ENCODE data around the gene AP5S1. TPM values are rescaled to one million over a fixed set of nuclear protein-coding genes. Genes with fewer than 3 reads are reported as not detected.

Gene AP5S1
- total RNA-seq, 1 donor from 2014 or later, result 11.1 TPM

GRCh38 chr20:3798908-3799248 lies 21.5 kb upstream of the AP5S1 start:
- no peak for TF ChIP-seq CTCF (conservative IDR thresholded peaks at IDR 0.05)
- no peaks in the 10 kb centered on the region for H3K9me3 Mint-ChIP-seq
- no peaks in the 10 kb centered on the region for H3K27me3 Mint-ChIP-seq
- no peak overlapping the region for H3K4me3 Mint-ChIP-seq
- no peak overlapping the region for H3K27ac Mint-ChIP-seq
- H3K4me1 Mint-ChIP-seq (ENCODE audit: unreplicated experiment), result peaks cover 33% of the 10 kb centered on the region
- peaks cover 12% of the 10 kb centered on the region for H3K36me3 Mint-ChIP-seq
- no peak for DNase-seq (ENCODE audit: extremely low spot score, unreplicated experiment)

- Mint-ChIP-seq H3K27me3 (no peaks in the 10 kb centered on the region), H3K36me3 (peaks cover 21% of the 10 kb centered on the region), H3K27ac (peak overlapping the region; percentile 77), H3K9me3 (no peaks in the 10 kb centered on the region), H3K4me1 (ENCODE audit: unreplicated experiment) (peaks cover 33% of the 10 kb centered on the region), H3K4me3 (no peak overlapping the region)
- DNase-seq (ENCODE audit: extremely low spot score, unreplicated experiment), result no peak
- no peak for TF ChIP-seq CTCF (conservative IDR thresholded peaks at IDR 0.05)
Measured at GRCh38 chr20:3800256-3800877, 20.0 kb upstream of the AP5S1 start.

- Mint-ChIP-seq H3K27me3 (no peaks in the 10 kb centered on the region), H3K9me3 (no peaks in the 10 kb centered on the region), H3K4me1 (ENCODE audit: unreplicated experiment) (peaks cover 38% of the 10 kb centered on the region), H3K36me3 (peaks cover 24% of the 10 kb centered on the region), H3K27ac (no peak overlapping the region), H3K4me3 (no peak overlapping the region)
- no peak for DNase-seq (ENCODE audit: extremely low spot score, unreplicated experiment)
- TF ChIP-seq CTCF (conservative IDR thresholded peaks at IDR 0.05), result no peak
Measured at GRCh38 chr20:3800878-3801260, 19.5 kb upstream of the AP5S1 start.

GRCh38 chr20:3801299-3801698 lies 19.0 kb upstream of the AP5S1 start:
- TF ChIP-seq CTCF (conservative IDR thresholded peaks at IDR 0.05), result no peak
- H3K27me3 Mint-ChIP-seq, result no peaks in the 10 kb centered on the region
- H3K9me3 Mint-ChIP-seq, result no peaks in the 10 kb centered on the region

GRCh38 chr20:3801846-3802245 lies 18.5 kb upstream of the AP5S1 start:
- no peak for DNase-seq (ENCODE audit: extremely low spot score, unreplicated experiment)
- H3K9me3 Mint-ChIP-seq, result no peaks in the 10 kb centered on the region
- no peaks in the 10 kb centered on the region for H3K27me3 Mint-ChIP-seq
- H3K27ac Mint-ChIP-seq, result no peak overlapping the region
- H3K36me3 Mint-ChIP-seq, result peaks cover 24% of the 10 kb centered on the region
- TF ChIP-seq CTCF (conservative IDR thresholded peaks at IDR 0.05), result no peak
- no peak overlapping the region for H3K4me3 Mint-ChIP-seq
- peaks cover 37% of the 10 kb centered on the region for H3K4me1 Mint-ChIP-seq (ENCODE audit: unreplicated experiment)

More at GRCh38 chr20:3801299-3801698, 19.0 kb upstream of the AP5S1 start:
- no peak for DNase-seq (ENCODE audit: extremely low spot score, unreplicated experiment)
- no peak overlapping the region for H3K27ac Mint-ChIP-seq
- peaks cover 38% of the 10 kb centered on the region for H3K4me1 Mint-ChIP-seq (ENCODE audit: unreplicated experiment)
- no peak overlapping the region for H3K4me3 Mint-ChIP-seq
- peaks cover 24% of the 10 kb centered on the region for H3K36me3 Mint-ChIP-seq

Data from type B pancreatic cell (in vitro differentiated cells).